SK-N-DZ (cell line): ENCODE data around the gene ZNF738.

Experiments used
- DNase-seq: peaks from one replicate; pipeline ENCODE4 v3.0.0-alpha.2; 2015; ENCODE audit warnings: low spot score

The ZNF738 gene

DNA sequence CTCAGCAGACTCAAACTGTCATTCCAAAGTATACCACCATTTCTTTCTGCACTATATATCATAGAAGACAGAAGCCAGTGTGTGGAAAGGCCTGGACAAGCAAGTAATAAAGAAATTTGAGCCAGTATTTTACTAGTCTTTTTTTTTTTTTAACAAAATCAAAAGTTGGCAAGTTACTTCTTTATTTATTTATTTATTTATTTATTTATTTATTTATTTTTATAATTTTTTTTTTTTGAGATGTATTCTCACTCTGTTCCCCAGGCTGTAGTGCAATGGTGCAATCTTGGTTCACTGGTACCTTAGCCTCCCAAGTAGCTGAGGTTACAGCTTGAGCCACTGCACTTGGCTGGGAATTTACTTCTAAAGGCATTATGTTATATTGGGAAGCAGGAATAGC, 63.4 kb downstream of the ZNF738 start:
- DNase-seq: no peak

DNA sequence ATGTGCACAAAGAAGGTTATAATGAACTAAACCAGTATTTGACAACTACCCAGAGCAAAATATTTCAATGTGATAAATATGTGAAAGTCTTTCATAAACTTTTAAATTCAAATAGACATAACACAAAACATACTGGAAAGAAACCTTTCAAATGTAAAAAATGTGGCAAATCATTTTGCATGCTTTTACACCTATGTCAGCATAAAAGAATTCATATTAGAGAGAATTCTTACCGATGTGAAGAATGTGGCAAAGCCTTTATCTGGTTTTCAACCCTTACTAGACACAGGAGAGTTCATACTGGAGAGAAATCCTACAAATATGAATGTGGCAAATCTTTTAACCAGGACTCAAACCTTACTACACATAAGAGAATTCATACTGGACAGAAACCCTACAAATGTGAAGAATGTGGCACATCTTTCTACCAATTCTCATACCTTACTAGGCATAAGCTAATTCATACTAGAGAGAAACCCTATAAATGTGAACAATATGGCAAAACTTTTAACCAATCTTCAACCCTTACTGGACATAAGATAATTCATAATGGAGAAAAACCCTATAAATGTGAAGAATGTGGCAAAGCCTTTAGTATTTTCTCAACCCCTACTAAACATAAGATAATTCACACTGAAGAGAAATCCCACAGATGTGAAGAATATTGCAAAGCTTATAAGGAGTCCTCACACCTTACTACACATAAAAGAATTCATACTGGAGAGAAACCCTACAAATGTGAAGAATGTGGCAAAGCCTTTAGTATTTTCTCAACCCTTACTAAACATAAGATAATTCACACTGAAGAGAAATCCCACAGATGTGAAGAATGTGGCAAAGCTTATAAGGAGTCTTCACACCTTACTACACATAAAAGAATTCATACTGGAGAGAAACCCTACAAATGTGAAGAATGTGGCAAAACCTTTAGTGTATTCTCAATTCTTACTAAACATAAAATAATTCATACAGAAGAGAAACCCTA, 64.5 kb downstream of the ZNF738 start:
- DNase-seq: no peak
